ENCODE data around the gene SPP1. TPM values are rescaled to one million over a fixed set of nuclear protein-coding genes. Genes with fewer than 3 reads are reported as not detected.

SPP1 gene
- polyA plus RNA-seq, 1 of the 3 experiments (the other 2 are of a cell fraction) = 0.82 TPM

DNA sequence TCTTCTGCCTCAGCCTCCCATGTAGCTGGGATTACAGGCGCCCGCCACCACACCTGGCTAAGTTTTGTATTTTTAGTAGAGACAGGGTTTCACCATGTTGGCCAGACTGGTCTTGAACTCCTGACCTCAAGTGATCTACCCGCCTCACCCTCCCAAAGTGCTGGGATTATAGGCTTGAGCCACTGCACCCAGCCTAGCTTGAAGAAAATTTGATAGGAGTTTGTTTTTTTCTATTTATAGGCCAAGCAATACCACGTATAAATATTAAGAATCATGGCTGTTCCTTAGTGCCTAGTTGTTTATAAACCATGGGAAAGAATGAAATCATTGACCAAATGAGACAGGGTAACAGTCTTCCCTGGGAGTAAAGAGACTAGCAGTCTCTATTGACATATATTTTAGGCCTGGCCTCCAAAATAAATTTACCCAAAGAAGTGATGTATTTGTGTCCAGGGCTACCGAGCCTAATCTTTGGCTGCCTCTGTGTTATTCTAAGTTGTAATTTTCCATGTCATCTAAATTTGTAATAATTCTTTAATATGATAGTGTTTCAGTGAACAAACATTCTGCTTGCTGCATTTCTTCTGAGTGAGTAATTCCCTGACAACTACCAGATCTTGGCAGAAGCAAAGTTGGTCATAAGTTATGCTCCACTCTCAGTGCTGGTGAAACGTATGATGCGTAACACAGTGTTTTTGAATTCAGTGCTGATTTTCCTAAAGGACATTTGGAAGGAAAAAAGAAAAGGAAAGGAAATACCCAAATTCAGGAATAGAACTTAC is 42.2 kb downstream of the SPP1 start:
- Histone ChIP-seq H3K27me3 (ENCODE audit: insufficient read depth) (no peaks in the 10 kb centered on the region), H3F3A (replicated peaks; ENCODE audit: insufficient read depth) (peaks cover 30% of the 10 kb centered on the region), H3K36me3 (replicated peaks in 1 of 2; ENCODE audit: control insufficient read depth in 1 of 2, insufficient read depth in 2 of 2, low read length in 1 of 2) (peaks cover 19 to 27% of the 10 kb centered on the region in 2 experiments), H3K79me2 (ENCODE audit: insufficient read depth) (peaks cover 90% of the 10 kb centered on the region), H3K9me2 (no peaks in the 10 kb centered on the region), H4K20me1 (ENCODE audit: insufficient read depth) (peaks cover 31% of the 10 kb centered on the region), H3K4me3 (ENCODE audit: low read depth in 2 of 2, low read length in 1 of 2) (no peak overlapping the region; a peak in 1 of 4 replicates), H3K4me1 (ENCODE audit: control insufficient read depth in 1 of 2, insufficient read depth in 2 of 2, low read depth in 1 of 2, low read length in 1 of 2) (peaks cover 3 to 19% of the 10 kb centered on the region in 2 experiments), H3K27ac (ENCODE audit: low read depth in 2 of 2, low read length in 1 of 2) (peak overlapping the region; percentile 50 to 93; a peak in 3 of 4 replicates), H3K9ac (peak overlapping the region; percentile 43), H3K9me3 (no peaks in the 10 kb centered on the region), H2AFZ (ENCODE audit: low read depth) (no peak overlapping the region), H3K4me2 (peak overlapping the region; percentile 60)
- CTCF ChIA-PET = interaction anchor here (1.1 to 2.0 kb wide), 4 partner anchors 10 to 194 kb away, joined by 3 to 6 read pairs (median 3); no protein-coding TSS in a partner anchor
- DNase-seq = no peak
- 42% methylated on average over 7 of the region's 7 CpGs for WGBS (ENCODE audit: low lambda C conversion rate)
- POLR2A ChIA-PET = no interaction called here
- TF ChIP-seq SIN3A (IDR thresholded peaks at IDR 0.05; ENCODE audit: borderline replicate concordance, low read depth, low read length) (peak; percentile 49; the same call in 1 of the 2 replicates), SMC3 (IDR thresholded peaks at IDR 0.05; ENCODE audit: low read depth, low read length) (no peak), POLR2AphosphoS5 (IDR thresholded peaks at IDR 0.05; ENCODE audit: low read depth, low read length) (peak; percentile 79; the same call in 1 of the 2 replicates), GABPA (IDR thresholded peaks at IDR 0.05; ENCODE audit: low read depth) (no peak), EP300 (IDR thresholded peaks at IDR 0.05; ENCODE audit: borderline replicate concordance in 1 of 2, low read depth in 1 of 2, low read length in 1 of 2) (peak; percentile 24 to 78; a peak in 2 of 4 replicates), FOXM1 (IDR thresholded peaks at IDR 0.05; ENCODE audit: low read depth) (peak; percentile 77), REST (IDR thresholded peaks at IDR 0.05; ENCODE audit: low read depth, low read length) (no peak), TCF12 (IDR thresholded peaks at IDR 0.05) (peak; percentile 97), NRF1 (IDR thresholded peaks at IDR 0.05; ENCODE audit: low read depth, low read length) (no peak), CHD2 (IDR thresholded peaks at IDR 0.05; ENCODE audit: low read length, partially characterized antibody) (no peak), TEAD4 (IDR thresholded peaks at IDR 0.05; ENCODE audit: borderline replicate concordance, insufficient read depth) (peak; percentile 77; the same call in 1 of the 2 replicates), NFIC (IDR thresholded peaks at IDR 0.05; ENCODE audit: borderline replicate concordance) (peak; percentile 90), MXI1 (IDR thresholded peaks at IDR 0.05; ENCODE audit: low read depth, low read length) (no peak), JUND (IDR thresholded peaks at IDR 0.05) (peak; percentile 96), RXRA (IDR thresholded peaks at IDR 0.05; ENCODE audit: borderline replicate concordance, low read depth) (no peak), GATA2 (CRISPR knock-in tag; IDR thresholded peaks at IDR 0.05) (no peak), RAD21 (IDR thresholded peaks at IDR 0.05; ENCODE audit: low read length) (no peak), TAF1 (IDR thresholded peaks at IDR 0.05; ENCODE audit: borderline replicate concordance, low read depth, low read length) (peak; percentile 36; the same call in 1 of the 2 replicates), ELF1 (IDR thresholded peaks at IDR 0.05) (no peak), ZBTB33 (IDR thresholded peaks at IDR 0.05; ENCODE audit: borderline replicate concordance, low read depth) (no peak; the same call in 1 of the 2 replicates), FOSL2 (IDR thresholded peaks at IDR 0.05; ENCODE audit: borderline replicate concordance, low read depth) (peak; percentile 88)
- TF ChIP-seq, protein P1, sequence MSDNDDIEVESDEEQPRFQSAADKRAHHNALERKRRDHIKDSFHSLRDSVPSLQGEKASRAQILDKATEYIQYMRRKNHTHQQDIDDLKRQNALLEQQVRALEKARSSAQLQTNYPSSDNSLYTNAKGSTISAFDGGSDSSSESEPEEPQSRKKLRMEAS (IDR thresholded peaks at IDR 0.05; ENCODE audit: low read depth) = peak; percentile 72; the same call in 1 of the 2 replicates
- TF ChIP-seq, protein P2, sequence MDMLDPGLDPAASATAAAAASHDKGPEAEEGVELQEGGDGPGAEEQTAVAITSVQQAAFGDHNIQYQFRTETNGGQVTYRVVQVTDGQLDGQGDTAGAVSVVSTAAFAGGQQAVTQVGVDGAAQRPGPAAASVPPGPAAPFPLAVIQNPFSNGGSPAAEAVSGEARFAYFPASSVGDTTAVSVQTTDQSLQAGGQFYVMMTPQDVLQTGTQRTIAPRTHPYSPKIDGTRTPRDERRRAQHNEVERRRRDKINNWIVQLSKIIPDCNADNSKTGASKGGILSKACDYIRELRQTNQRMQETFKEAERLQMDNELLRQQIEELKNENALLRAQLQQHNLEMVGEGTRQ (IDR thresholded peaks at IDR 0.05; ENCODE audit: borderline replicate concordance, low read depth, low read length) = no peak
- TF ChIP-seq, protein P3, sequence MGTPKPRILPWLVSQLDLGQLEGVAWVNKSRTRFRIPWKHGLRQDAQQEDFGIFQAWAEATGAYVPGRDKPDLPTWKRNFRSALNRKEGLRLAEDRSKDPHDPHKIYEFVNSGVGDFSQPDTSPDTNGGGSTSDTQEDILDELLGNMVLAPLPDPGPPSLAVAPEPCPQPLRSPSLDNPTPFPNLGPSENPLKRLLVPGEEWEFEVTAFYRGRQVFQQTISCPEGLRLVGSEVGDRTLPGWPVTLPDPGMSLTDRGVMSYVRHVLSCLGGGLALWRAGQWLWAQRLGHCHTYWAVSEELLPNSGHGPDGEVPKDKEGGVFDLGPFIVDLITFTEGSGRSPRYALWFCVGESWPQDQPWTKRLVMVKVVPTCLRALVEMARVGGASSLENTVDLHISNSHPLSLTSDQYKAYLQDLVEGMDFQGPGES (IDR thresholded peaks at IDR 0.05; ENCODE audit: low read depth, low read length) = no peak

Measured in SK-N-SH (cell line).